Fibroblast of skin of back (primary cell): ENCODE results near the gene CDC6.

Experiments used
- DNase-seq: peaks from one replicate; pipeline ENCODE4 v3.0.0-alpha.2; 2013

CDC6 gene

GRCh38 chr17:40323391-40324381 is 36.0 kb downstream of the CDC6 start:
- DNase-seq, result peak; percentile 83

DNA sequence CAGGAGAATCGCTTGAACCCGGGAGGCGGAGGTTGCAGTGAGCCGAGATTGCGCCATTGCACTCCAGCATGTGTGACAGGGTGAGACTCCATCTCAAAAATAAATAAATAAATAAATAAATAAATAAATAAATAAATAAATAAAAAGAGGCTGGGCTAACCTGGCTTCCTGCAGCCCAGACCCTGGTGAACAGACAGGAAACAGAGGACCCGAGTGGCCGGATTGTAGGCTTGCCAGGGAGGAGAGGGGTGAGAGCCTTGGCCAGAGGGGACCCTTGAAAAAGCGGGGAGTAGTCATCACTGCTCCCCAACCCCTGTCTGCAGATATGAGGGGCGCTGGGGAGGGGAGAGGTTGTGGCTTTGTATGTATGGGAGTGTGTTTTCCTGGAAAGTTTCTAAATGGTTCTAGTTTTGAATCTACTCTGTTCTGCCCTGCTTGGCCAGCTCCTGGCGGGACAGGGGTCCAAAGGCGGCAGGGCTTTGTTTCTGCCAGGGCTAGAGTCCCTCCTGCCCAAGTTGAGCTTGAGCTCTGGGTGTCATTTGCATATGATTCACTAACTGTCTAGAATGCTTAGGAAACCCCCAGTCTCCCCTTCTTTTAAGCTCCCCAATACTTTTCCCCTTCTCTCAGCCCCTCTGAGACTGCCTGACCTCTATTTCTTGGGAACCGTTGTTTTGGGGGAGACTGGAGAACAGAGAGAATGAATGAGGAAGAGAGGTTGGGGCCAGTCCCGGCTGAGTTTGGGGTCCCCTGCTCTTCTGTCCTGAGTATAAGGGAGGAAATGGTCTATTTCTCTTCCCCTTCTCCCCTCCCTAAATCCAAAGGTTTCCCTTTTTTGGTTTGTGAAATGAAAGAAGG is 37.7 kb downstream of the CDC6 start:
- DNase-seq, result no peak

- DNase-seq, result no peak
These were observed 38.5 kb downstream of the CDC6 start for GRCh38 chr17:40326014-40326831.

DNA sequence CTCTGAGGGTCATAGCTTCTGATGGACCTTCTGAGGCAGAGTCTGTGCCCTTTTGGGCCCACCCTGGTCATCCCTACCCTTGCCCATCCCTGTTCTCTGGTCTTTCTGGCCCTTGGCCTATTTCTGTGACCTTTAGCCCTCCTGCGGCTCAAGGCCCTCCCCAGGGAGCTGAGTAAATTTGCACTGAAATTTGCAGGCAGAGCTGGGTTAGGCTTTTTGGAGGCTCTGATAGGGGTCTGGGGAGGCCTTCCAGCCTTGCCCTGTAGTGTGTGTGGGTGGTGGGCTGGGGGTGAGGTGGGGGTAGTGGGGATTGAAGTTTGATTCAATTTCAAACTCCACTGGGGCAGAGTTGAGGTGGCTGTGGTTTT is 39.1 kb downstream of the CDC6 start:
- DNase-seq, result no peak

DNA sequence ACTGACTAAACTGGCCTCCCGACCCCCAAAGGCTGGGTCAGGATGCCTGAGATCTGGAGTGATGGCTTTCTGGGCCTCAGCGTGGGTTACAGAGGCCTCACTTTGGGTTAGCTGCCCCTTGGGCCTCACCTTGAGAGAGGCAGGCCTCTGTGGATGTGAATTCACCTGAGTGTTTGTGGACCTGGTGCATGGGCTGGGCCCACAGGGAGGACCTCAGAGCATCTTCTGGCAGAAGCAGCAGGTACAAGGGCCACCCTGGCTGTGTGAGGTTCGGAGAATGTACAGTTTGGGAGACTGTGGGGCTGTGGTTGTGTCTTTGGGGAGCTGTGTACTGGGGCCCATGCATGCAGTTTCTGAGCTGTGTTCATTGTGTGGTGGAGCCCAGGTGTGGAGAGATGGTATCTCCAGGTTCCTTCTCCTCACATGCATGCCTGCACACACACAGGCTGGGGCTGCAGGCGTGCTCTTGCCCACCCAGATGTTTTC is 39.6 kb downstream of the CDC6 start:
- no peak for DNase-seq

DNA sequence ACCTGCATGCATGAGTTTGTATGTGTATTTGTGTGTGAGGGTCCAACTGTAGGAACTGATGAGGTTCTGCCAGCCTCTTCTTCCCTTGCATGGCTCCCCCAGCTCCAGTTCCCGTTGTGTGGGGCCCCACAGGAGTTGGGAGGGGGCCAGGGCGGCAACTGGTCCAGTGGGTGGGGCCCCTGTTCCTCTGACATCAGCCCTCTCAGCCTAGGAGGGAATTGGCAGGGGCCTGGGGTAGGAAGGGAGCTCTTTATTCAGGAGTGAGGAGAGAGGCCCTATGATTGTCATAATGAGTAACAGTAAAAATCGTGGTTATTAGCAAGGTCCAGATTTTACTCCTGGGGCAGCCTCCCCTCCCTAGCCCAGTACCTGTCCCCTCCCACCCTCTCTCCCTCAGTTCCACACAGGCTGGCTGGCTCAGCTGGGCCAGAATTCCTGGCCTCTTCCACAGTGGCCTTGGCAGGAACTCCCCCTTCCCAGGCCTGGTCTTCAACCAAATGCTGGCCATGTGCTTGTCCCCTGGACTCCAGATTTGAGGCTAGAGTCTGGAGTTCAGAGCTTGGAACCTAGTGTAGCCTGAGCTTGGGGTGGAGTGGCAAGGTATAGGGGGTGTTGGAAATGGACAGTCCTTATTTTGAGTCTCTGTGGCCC is 40.2 kb downstream of the CDC6 start:
- no peak for DNase-seq

- DNase-seq, result no peak
These were observed 40.7 kb downstream of the CDC6 start for GRCh38 chr17:40328386-40328766.

- no peak for DNase-seq
These were observed 42.4 kb downstream of the CDC6 start for GRCh38 chr17:40329839-40330794.

- no peak for DNase-seq
These were observed 43.3 kb downstream of the CDC6 start for GRCh38 chr17:40330850-40331470.

- DNase-seq, result no peak
These were observed 44.3 kb downstream of the CDC6 start for GRCh38 chr17:40331743-40332641.

DNA sequence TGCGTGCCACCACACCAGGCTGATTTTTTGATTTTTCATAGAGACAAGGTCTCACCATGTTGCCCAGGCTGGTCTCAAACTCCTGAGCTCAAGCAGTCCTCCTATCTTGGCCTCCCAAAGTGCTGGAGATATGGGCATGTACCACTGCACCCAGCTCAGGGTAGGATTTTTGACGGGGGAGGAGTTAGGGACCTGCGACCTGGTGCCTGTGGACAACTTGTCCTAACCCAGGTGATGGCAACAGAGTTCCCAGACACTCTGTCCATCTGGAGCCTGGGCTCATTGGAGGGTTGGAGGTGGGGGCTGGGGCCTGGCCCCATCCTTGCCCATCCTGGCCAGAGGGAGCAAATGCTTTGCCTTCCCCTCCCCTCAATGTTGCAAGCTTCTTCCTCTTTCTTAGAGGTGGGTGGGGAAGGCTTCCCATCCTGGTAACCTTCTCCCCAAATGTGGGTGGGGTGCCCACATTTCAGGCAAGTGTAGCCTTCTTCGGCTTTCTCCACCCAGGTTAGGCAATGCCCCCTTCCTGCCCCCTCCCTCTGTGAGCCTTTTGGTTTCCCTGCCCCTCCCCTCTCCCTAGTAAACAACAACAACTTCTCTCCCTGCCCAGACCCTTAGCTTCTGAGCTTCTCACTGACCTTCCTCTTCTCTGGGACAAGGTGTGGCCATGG is 46.2 kb downstream of the CDC6 start:
- no peak for DNase-seq

DNA sequence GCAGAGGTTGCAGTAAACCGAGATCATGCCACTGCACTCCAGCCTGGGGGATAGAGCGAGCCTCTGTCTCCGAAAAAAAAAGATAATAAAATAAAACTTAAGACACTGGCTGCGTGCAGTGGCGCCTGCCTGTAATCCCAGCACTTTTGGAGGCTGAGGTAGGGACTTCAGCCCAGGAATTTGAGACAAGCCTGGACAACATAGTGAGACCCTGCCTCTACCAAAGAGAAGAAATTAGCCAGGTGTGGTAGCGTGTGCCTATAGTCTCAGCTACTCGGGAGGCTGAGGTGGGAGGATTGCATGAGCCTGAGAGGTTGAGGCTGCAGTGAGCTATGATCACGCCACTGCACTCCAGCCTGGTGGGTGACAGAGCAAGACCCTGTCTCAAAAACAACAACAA is 47.9 kb downstream of the CDC6 start:
- no peak for DNase-seq

DNA sequence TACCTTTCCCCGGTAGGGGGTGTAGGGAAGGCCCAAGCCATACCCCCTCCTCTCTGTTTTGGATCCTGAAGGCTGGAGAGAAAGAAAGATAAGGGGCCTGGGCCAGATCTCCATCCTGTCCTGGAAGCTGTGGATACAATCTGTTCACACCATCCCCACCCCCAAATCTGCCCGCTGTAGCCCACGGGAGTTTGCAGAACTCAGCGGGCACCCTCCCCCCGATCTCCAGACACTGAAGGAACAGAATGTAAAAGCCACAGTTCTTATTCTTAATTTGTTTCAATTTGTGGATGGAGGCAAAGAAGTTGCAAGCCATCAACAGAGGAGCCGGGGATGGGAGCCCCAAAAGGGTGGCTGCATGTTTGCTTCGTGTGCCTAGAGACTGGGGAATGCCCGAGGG is 49.7 kb downstream of the CDC6 start:
- no peak for DNase-seq

GRCh38 chr17:40338058-40338457 is 50.4 kb downstream of the CDC6 start:
- DNase-seq, result no peak

DNA sequence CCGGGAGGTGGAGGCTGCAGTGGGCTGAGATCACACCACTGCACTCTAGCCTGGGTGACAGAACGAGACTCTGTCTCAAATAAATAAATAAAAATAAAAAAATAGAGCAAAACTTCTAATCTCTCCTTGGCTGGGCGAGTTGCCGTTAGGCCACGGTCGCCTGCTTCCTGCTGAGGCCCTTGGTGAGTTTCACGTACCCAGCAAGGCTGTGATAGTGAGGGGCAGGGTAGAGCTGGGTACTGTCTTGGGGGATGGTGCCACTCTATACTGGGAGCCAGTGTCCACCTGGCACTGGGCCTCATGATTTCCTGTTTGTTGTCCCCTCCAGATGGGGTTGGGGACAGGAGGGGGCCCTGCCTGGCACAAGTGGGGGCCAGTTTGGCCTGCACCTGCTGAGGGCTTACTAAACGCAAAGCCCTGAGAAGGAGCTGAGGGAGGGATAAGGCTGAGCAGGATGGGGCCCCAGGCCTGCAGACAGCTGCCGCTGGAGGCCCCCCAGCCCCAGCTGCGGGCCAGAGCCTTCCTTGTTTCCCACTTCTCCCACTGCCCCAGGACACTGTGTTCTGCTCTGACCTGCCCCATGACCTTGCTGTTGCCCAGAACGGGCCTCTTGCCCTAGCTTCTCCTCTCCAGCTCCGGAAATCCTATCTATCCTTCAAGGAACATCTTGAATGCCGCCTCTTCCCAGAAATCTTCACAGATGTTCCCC is 51.4 kb downstream of the CDC6 start:
- no peak for DNase-seq

DNA sequence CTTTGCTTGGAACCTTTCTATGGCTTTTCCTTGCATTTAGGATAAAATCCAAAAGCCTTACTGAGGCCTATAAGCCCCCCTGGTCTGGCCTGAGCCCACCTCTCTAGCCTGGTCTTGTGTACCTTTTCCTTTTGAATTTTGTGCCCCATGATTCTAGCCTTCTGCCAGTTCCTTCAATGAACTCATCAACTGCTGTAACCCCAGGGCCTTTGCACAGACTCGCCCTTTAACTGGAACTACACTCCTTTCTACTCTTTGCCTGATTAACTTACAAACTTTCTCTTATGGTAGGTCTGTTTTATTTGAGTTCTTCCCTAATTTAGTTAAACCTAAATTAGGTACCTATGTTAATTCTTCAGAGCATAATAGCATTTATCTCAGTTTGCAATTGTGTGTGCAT is 52.6 kb downstream of the CDC6 start:
- DNase-seq, result no peak

DNA sequence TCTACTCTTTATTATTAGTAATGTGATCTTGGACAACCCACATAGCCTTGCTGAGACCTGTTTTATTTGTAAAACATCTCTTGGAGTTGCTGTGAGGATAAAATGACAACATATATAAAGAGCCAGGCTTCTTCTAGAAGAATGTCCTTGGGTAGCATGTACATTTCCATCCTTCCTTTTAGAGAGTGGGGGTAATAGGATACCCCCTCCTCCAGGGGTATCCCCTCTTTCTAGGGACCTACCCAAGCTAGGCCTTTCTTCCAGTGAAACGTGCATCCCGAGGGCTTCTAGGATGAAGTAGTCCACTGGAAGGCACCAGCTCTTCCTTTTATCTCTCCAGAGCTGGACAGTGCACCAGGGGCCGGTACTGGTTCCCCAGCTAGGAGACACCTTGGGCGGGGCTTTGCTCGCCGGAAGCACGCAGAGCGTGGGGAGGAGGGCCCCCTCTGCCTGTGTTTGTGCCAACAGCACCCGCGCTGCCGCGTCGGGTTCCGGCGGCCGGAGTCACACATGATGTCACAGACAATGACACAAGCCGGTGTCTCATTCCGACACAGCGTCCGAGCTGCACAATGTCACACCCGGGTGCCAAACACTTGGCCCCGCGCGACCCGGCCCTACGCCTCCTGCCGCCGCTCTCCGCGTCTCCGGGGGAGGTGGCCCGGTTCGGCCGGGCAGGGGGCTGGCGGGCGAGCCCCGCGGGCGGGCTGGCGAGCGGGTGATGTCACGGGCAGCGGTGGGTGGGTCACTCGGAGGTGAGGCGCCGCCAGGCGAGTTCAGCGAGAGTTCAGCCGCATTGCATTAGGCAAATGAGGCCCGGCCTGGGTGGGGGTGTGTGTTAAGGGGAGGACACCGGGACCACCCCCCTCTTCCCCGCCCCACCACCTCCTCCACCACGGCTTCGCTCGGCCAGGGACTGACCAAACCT is 53.5 kb downstream of the CDC6 start:
- DNase-seq, result peak; percentile 80
